CD4-positive, alpha-beta T cell treated with Interleukin-4 for 1 hour (primary cell): Measurements from ENCODE around the gene GABRB1.

Experiments
- DNase-seq, 2 donors: peaks; one replicate each; pipeline ENCODE4 v3.0.0-alpha.2; 2020 to 2022

GABRB1 gene

DNA sequence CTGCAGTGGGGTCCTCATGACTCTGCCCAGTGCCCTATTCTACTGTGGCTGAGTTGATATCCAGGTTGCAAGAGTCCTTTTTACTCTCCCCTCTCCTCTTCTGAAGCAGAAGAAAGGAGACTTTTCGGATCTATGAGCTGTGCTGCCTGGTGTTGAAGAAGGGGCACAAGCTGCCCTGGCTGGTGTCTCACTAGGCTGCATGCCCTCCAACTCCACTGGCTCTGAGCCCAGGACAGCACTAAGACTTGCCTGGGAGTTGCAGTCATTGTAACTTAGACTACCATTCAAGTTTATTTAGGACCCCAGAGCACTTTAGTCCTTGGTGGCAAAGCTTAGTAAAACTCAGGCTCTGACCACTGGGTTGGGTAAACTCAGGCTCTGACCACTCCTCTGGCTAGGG is 89.4 kb downstream of the GABRB1 start:
- DNase-seq, result no peak

DNA sequence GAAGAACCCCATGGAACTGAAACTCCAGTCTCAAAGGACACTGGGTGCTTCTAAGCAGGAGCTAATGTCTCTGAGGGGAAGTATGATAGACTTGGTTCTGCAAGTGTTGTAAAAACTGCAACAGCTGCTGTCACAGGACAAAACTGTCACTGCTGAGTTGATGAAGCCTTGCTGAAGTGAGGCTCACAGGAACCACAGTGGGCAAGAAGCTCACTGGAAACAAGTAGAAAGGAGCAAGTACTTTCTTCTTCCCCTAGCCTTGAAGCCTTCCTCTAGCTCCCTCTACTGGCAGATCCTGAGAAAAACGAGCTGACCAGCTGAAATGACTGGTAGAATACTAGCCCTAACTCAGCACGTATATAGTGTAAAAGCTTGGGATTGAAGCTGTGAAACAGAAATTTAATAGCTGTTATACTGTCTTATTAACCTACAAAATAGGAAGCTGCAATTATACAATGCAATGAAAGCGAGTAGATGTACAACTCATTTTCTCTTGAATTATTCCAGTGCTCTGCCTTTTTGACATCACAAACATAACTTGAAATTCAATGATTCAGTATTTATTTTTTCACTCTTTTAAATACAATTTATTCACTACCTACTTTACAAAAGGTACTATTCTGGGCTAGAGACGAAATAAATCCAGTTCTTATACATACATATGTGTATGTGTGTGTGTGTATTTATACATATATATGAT is 91.4 kb downstream of the GABRB1 start:
- peak; percentile 35 to 59 for DNase-seq

- DNase-seq, result no peak
Observed at GRCh38 chr4:47128991-47129390, 97.6 kb downstream of the GABRB1 start.

DNA sequence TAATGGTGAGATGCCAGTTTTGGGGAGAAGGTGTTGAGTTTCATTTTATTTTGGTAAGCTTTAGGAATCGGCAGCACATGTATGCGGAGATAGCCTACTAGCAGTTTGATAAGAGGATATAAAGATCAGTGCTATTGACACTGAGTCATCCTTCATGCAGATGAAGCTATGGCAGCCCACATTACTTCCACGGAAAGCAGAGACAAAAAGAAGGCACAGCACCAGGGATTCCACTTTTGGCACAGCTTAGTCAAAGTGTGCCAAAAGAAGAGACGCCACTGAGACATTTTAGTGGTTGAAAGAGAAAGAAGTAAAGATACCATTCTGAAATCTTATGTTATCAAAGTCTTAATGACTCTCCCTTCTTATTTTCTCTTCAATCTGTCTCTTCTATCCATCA is 103.8 kb downstream of the GABRB1 start:
- DNase-seq, result no peak

DNA sequence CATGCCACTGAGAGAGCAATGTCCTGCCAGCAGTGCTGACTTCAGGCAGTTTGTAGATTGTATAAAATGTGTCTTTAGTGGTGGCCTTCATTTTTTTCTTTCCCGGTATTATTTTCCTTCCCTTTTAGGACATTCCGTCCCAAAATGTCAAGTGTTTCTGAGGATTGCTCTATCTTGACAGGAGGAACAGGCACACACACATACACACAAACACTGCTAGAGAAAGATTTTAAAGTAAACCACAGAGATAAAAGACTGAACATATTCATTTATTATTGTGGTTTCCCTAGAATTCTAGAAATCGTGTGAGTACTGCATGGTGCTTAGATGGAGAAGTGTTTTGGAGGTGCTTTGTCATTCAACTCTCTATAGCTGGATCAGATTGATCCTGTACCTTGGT is 111.9 kb downstream of the GABRB1 start:
- DNase-seq, result no peak

GRCh38 chr4:47145630-47146029 is 114.3 kb downstream of the GABRB1 start:
- DNase-seq, result no peak

DNA sequence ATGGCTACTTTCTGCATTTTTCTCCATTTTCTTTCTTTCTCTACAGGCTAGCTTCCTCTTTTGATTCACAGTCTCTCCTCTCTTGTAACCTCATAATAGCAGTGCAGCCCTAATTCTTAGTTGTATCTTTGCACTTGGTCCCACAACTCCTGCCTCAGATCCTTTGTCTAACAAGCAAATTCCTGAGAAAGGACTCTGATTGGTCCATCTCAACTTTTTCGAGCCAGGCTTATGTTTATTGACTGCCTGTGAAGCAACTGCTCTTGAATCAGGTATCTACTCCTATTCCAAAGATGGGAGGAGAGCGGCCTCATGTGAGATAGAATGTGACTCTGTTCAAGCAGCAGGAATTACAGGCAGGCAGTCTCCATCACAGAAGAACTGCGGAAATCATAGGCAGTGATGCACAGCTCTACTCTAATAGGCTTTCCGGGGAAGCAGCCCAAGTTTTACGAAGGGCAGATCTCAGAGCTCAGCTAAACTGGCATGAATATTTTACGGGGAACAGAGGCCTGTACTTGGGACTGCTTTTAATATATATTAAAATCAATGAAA is 123.5 kb downstream of the GABRB1 start:
- no peak for DNase-seq

DNA sequence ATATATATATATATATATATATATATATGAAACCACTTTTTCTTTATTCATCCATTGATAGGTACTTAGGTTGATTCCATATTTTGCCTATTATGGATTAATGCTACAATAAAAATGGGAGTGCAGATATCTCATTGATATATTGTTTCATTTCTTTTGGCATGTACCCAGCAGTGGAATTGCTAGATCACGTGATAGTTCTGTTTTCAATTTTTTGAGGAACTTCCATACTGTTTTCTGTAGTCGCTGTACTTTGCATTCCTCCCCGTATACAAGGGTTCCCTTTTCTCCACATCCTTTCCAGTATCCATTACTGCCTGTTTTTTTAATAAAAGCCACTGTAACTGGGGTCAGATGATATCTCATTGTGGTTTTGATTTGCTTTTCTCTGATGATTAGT is 124.6 kb downstream of the GABRB1 start:
- no peak for DNase-seq

- DNase-seq, result no peak
Observed at GRCh38 chr4:47160095-47160494, 128.7 kb downstream of the GABRB1 start.

GRCh38 chr4:47167081-47168035 is 136.0 kb downstream of the GABRB1 start:
- DNase-seq, result no peak

DNA sequence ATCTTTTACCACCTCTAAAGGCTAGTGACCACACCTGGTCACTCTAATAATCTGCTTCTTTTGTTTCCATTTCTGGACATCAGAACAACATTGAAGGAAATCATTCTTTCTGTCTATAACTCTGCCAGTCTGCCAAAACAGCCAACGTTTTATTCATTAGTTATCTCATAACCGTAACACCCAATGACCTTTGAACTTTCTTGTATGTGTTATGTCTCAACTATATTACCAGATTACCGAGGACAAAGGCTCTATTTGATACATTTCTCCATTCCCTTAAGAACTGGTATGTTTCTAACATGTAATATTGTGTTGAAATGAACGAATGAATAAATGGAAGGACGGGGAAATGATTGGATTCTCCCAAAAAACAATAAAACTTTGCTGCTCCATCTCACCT is 152.7 kb downstream of the GABRB1 start:
- no peak for DNase-seq

DNA sequence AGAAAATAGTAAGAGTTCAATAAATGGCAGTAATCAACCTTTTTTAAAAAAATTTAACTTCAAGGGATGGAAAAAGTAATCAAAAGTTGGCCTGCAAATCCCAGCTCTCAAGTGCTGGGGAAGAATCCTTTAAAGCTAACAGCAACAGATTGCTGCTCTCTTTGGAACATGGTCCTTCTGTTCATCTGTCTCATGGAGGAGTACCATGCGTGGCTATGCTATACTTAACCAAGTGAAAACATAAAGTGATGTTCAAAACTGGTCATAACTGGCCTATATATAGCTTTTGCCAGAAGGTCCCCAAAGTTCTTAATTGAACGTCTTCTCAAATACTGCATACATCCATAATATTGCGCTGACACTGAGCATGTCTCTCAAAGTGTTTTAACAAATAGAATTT is 154.4 kb downstream of the GABRB1 start:
- DNase-seq, result no peak

- DNase-seq, result no peak
Observed at GRCh38 chr4:47187608-47188007, 156.2 kb downstream of the GABRB1 start.

DNA sequence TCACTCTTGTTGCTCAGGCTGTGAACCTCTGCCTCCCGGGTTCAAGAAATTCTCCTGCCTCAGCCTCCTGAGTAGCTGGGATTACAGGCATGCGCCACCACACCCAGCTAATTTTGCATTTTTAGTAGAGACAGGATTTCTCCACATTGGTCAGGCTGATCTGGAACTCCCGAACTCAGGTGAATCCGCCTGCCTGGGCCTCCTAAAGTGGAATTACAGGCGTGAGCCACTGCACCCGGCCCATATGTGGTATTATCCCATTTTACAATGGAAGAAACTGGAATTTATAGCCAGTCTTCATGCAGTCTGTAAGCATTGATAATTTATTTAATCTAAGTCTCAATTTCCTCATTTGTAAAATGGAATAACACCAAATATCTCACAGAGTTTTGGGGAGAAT is 161.8 kb downstream of the GABRB1 start:
- DNase-seq, result no peak

GRCh38 chr4:47194036-47194737 is 162.8 kb downstream of the GABRB1 start:
- no peak for DNase-seq

DNA sequence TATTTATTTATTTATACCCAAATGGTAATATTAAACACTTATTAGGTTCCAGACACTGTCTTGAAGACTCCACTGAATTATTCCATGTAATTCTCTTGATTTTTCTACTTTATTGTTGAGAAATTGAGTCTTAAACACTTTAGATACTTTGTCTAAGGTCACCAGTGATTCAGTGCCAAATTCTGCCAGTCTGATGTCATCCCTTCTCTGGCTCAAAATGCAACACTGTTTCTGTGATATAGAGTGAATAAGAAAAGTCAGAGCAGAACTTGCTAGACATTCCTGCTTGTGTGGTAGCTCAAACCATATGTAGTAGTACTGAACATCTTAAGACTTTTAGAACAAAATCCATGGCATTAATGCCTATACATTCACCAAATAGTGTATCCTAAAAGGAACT is 164.3 kb downstream of the GABRB1 start:
- DNase-seq, result no peak

DNA sequence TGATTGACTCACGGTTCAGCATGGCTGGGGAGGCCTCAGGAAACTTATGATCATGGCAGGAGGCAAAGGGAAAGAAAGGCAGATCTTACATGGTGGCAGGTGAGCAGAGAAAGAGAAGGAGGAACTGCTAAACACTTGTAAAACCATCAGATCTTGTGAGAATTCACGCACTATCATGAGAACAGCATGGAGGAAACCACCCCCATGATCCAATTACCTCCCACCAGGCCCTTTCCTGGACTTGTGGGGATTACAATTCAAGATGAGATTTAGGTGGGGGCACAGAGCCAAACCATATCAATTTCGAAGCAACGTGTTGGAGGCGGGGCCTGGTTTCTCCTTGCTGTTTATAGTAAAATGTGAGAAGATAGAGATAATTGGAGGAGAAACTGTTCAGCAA is 167.4 kb downstream of the GABRB1 start:
- DNase-seq, result no peak

- DNase-seq, result no peak
Observed at GRCh38 chr4:47203593-47203992, 172.2 kb downstream of the GABRB1 start.

DNA sequence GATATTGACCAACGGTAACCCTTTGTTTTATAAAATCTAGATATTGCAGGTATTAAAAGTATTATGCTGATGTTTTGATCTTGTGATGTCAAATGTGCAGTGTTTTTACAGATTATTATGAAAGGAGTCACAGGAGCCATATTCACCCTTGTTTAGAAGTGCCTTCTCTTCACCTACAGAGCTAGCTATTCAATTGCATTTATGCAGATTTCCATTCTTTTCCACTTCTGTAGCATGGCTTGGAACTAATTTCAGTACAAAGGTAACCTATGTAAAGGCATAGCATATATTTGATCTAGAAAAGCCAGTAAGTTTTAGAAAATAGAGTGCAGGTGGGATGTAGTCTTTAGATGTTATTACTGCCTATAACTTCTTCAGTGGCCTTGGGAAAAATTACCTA is 176.2 kb downstream of the GABRB1 start:
- no peak for DNase-seq

- DNase-seq, result no peak
Observed at GRCh38 chr4:47209833-47210232, 178.5 kb downstream of the GABRB1 start.

DNA sequence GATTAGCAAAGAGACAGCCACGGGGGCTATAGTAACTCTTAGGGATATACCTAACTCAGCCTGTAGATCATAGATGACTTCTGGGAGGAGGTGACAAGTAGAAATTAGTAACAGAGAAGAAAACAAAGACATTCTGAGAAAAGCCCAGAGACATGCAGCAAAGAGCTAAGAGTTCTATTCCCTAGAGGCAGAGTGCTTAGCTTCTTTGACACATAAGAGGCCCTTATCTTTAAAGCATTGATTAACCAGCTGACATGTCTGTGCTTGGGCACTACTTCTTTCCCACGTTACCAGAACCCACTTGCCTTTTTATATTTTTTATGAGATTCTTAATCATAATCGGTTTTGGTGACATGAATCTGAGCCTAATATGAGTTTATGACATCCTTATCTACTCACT is 179.5 kb downstream of the GABRB1 start:
- DNase-seq, result no peak

GRCh38 chr4:47213106-47213505 is 181.7 kb downstream of the GABRB1 start:
- DNase-seq, result no peak

- no peak for DNase-seq
Observed at GRCh38 chr4:47213539-47213938, 182.2 kb downstream of the GABRB1 start.
